SK-N-MC (cell line): ENCODE data around the gene ASB6.

Source experiments
- EZH2 ChIP-seq: fragments of 200-600 bp; sonication (generic); IDR thresholded peaks from one replicate; pipeline ENCODE4 v1.6.1; 2017; ENCODE audit warnings: antibody characterized with exemption
- FOXP2 ChIP-seq: optimal IDR thresholded peaks from 2 replicates; pipeline ENCODE3; 2011; ENCODE audit warnings: mild to moderate bottlenecking, moderate library complexity; ENCODE audit not compliant: insufficient read depth; ENCODE audit errors: extremely low read length, control extremely low read depth
- POLR2AphosphoS5 ChIP-seq: IDR thresholded peaks from 2 replicates; pipeline ENCODE4 v1.6.1; 2012; ENCODE audit warnings: mild to moderate bottlenecking, low read depth, low read length, borderline replicate concordance

DNA sequence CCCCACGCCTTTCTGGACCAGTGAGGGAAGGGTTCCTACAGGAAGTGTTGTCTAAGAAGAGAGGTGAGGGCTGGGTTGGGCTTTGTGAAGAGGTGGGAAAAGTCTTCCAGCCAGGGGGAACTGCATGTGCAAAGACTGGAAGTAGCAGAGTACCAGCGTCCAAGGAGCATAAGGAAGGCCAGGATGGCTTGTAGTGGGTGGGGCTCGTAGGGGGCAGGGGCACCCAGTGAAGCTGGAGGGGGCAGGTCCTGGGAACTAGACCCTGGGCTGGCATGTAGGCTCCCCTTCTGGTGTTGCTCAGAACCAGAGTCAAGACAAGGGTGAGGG is 43.9 kb upstream of the ASB6 start:
- TF ChIP-seq POLR2AphosphoS5 (no peak), EZH2 (no peak), FOXP2 (no peak)
